ENCODE results near the gene HABP2. TPM values are rescaled to one million over a fixed set of nuclear protein-coding genes. Genes with fewer than 3 reads are reported as not detected.

Gene HABP2
- total and polyA plus RNA-seq, 2 experiments from 2014 or later: not detected

DNA sequence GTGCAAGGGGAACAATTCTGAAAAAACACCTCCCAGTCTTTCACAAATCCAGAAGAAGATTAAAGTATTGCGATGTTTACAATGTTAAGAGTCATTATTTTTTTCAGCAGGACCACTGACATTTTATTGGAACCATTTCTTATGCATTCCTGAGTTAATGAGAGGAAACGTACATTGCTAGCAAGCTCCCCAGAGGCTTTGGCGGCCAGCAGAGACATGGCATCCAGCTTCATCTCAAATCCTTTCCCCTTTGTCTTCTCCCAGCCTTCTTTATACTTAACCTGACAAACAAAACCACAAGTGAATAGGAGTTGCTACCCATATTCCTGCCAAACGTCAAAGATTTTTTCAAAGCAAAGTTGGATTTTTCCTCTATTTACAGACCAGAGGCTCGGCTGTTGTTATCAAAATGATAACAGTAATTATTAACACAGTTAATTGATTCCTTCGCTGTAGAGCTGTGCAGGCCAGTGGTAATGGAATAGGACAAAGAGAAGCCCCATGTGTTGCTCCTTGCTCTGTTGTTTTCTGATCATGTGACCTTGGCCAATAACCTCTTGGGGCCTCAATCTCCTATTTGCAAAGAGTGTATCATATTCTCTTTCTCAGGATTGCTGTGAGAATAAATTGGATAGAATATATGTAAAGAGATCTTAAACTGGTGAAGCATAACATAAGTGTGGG, 79.0 kb downstream of the HABP2 start:
- Mint-ChIP-seq H3K4me1 (peaks cover 8% of the 10 kb centered on the region), H3K9me3 (peaks cover 8% of the 10 kb centered on the region; the same call in 1 of the 3 replicates), H3K36me3 (ENCODE audit: low read depth) (no peaks in the 10 kb centered on the region), H3K27me3 (ENCODE audit: insufficient read depth, low read depth, poor library complexity) (no peaks in the 10 kb centered on the region), H3K27ac (no peak overlapping the region; the same call in 1 of the 2 replicates), H3K4me3 (no peak overlapping the region)
- Histone ChIP-seq H2AFZ (peak overlapping the region; percentile 86), H3K27ac (ENCODE audit: low read depth) (no peak overlapping the region), H3K79me2 (replicated peaks; ENCODE audit: insufficient read depth) (no peaks in the 10 kb centered on the region), H3K4me2 (no peak overlapping the region), H3F3A (replicated peaks; ENCODE audit: low read depth) (no peaks in the 10 kb centered on the region), H3K4me1 (ENCODE audit: insufficient read depth) (no peaks in the 10 kb centered on the region), H3K4me3 (no peak overlapping the region), H3K27me3 (ENCODE audit: insufficient read depth) (no peaks in the 10 kb centered on the region), H3K36me3 (ENCODE audit: insufficient read depth) (no peaks in the 10 kb centered on the region; the same call in 1 of the 2 replicates), H4K20me1 (replicated peaks; ENCODE audit: insufficient read depth) (no peaks in the 10 kb centered on the region), H3K9me2 (ENCODE audit: insufficient read depth) (no peaks in the 10 kb centered on the region)
- no peak for TF ChIP-seq EZH2 (IDR thresholded peaks at IDR 0.05; ENCODE audit: low read depth, unreplicated experiment)
- TF ChIP-seq EZH2phosphoT487 (IDR thresholded peaks at IDR 0.05; ENCODE audit: unreplicated experiment): no peak
- no peak for TF ChIP-seq JUNB (IDR thresholded peaks at IDR 0.05; ENCODE audit: unreplicated experiment)
- TF ChIP-seq REST (IDR thresholded peaks at IDR 0.05; ENCODE audit: unreplicated experiment): no peak
- TF ChIP-seq POLR2AphosphoS5 (IDR thresholded peaks at IDR 0.05; ENCODE audit: low read depth): no peak
- no peak for TF ChIP-seq ZNF331 (CRISPR knock-in tag; IDR thresholded peaks at IDR 0.05; ENCODE audit: low read depth)
- no peak for TF ChIP-seq CTCF (conservative IDR thresholded peaks at IDR 0.05; ENCODE audit: low read depth in 2 of 2)
- no peak for TF ChIP-seq CREB1 (CRISPR knock-in tag; IDR thresholded peaks at IDR 0.05; ENCODE audit: low read depth)
- no peak for TF ChIP-seq NANOG (IDR thresholded peaks at IDR 0.05; ENCODE audit: borderline replicate concordance)
- ATAC-seq (no peak), DNase-seq (ENCODE audit: low spot score) (no peak)

Other genes starting within 250 kb of the HABP2 start
- not detected in 2 replicates for gene NRAP, start 111.0 kb downstream of the HABP2 start, total RNA-seq (2014; rRNA removed; shearing (Covaris generic))
- gene NRAP, start 111.0 kb downstream of the HABP2 start, polyA plus RNA-seq (2016; fragmentation: Nextera tagmentation; extraction: Ambion mirVana): not detected in 2 replicates
- 5.7 and 7.0 TPM in 2 replicates for gene CASP7, start 126.9 kb downstream of the HABP2 start, total RNA-seq (2014; rRNA removed; shearing (Covaris generic))
- 2.1 and 2.5 TPM in 2 replicates for gene CASP7, start 126.9 kb downstream of the HABP2 start, polyA plus RNA-seq (2016; fragmentation: Nextera tagmentation; extraction: Ambion mirVana)
- gene PLEKHS1, start 198.6 kb downstream of the HABP2 start, total RNA-seq (2014; rRNA removed; shearing (Covaris generic)): not detected in 2 replicates
- gene PLEKHS1, start 198.6 kb downstream of the HABP2 start, polyA plus RNA-seq (2016; fragmentation: Nextera tagmentation; extraction: Ambion mirVana): not detected in 2 replicates

Measured in GM23338 (cell line).